ENCODE data around the gene MAD2L1BP. TPM values are rescaled to one million over a fixed set of nuclear protein-coding genes. Genes with fewer than 3 reads are reported as not detected.

Gene MAD2L1BP
- polyA plus RNA-seq, 1 of the 3 experiments (the other 2 are of a cell fraction), result 30.9 TPM

- H3K4me3 ChIP-seq (ENCODE audit: low read depth in 2 of 2, low read length in 1 of 2), result no peak overlapping the region
- no peaks in the 10 kb centered on the region for H3K27me3 ChIP-seq (ENCODE audit: insufficient read depth)
- 43% methylated on average over 8 of the region's 17 CpGs for WGBS (ENCODE audit: low lambda C conversion rate)
- H2AFZ ChIP-seq (ENCODE audit: low read depth), result no peak overlapping the region
- H3K79me2 ChIP-seq (ENCODE audit: insufficient read depth), result no peaks in the 10 kb centered on the region
- POLR2A ChIA-PET, result interaction anchor here (2.4 to 6.3 kb wide), 2 partner anchors 101 to 273 kb away, joined by 5 to 33 read pairs; partner anchors contain the start of gene VEGFA
- H3K9me3 ChIP-seq, result no peaks in the 10 kb centered on the region
- peak; percentile 22; the same call in 1 of the 2 replicates for TF ChIP-seq SMC3 (IDR thresholded peaks at IDR 0.05; ENCODE audit: low read depth, low read length)
- TF ChIP-seq RAD21 (IDR thresholded peaks at IDR 0.05; ENCODE audit: low read length), result 0 out of 2 replicates have a peak, but pooled peaks have one; percentile 13
- TF ChIP-seq RXRA (IDR thresholded peaks at IDR 0.05; ENCODE audit: borderline replicate concordance, low read depth), result no peak
- TF ChIP-seq IRF3 (IDR thresholded peaks at IDR 0.05; ENCODE audit: low read depth, low read length), result no peak
- TF ChIP-seq, protein P1, sequence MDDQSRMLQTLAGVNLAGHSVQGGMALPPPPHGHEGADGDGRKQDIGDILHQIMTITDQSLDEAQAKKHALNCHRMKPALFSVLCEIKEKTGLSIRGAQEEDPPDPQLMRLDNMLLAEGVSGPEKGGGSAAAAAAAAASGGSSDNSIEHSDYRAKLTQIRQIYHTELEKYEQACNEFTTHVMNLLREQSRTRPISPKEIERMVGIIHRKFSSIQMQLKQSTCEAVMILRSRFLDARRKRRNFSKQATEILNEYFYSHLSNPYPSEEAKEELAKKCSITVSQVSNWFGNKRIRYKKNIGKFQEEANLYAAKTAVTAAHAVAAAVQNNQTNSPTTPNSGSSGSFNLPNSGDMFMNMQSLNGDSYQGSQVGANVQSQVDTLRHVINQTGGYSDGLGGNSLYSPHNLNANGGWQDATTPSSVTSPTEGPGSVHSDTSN (IDR thresholded peaks at IDR 0.05), result 0 out of 2 replicates have a peak, but pooled peaks have one; percentile 8
- TF ChIP-seq, protein P2, sequence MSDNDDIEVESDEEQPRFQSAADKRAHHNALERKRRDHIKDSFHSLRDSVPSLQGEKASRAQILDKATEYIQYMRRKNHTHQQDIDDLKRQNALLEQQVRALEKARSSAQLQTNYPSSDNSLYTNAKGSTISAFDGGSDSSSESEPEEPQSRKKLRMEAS (IDR thresholded peaks at IDR 0.05; ENCODE audit: low read depth), result no peak
- TF ChIP-seq, protein P3, sequence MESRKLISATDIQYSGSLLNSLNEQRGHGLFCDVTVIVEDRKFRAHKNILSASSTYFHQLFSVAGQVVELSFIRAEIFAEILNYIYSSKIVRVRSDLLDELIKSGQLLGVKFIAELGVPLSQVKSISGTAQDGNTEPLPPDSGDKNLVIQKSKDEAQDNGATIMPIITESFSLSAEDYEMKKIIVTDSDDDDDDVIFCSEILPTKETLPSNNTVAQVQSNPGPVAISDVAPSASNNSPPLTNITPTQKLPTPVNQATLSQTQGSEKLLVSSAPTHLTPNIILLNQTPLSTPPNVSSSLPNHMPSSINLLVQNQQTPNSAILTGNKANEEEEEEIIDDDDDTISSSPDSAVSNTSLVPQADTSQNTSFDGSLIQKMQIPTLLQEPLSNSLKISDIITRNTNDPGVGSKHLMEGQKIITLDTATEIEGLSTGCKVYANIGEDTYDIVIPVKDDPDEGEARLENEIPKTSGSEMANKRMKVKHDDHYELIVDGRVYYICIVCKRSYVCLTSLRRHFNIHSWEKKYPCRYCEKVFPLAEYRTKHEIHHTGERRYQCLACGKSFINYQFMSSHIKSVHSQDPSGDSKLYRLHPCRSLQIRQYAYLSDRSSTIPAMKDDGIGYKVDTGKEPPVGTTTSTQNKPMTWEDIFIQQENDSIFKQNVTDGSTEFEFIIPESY (IDR thresholded peaks at IDR 0.05; ENCODE audit: borderline replicate concordance, low read depth), result peak; percentile 56; the same call in 1 of the 2 replicates
- TF ChIP-seq, protein P4, sequence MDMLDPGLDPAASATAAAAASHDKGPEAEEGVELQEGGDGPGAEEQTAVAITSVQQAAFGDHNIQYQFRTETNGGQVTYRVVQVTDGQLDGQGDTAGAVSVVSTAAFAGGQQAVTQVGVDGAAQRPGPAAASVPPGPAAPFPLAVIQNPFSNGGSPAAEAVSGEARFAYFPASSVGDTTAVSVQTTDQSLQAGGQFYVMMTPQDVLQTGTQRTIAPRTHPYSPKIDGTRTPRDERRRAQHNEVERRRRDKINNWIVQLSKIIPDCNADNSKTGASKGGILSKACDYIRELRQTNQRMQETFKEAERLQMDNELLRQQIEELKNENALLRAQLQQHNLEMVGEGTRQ (IDR thresholded peaks at IDR 0.05; ENCODE audit: borderline replicate concordance, low read depth, low read length), result no peak
- peak; percentile 50 for TF ChIP-seq CTCF (IDR thresholded peaks at IDR 0.05)
- no peak for TF ChIP-seq FOSL2 (IDR thresholded peaks at IDR 0.05; ENCODE audit: borderline replicate concordance, low read depth)
- no peak for TF ChIP-seq JUND (IDR thresholded peaks at IDR 0.05)
- peaks cover 13% of the 10 kb centered on the region for H3F3A ChIP-seq (replicated peaks; ENCODE audit: insufficient read depth)
- no peak overlapping the region for H3K9ac ChIP-seq
- no peaks in the 10 kb centered on the region for H3K9me2 ChIP-seq
- CTCF ChIA-PET, result interaction anchor here (0.6 to 7.2 kb wide), 47 partner anchors 8 to 620 kb away, joined by 3 to 118 read pairs (median 5); partner anchors contain the start of genes GTPBP2, MAD2L1BP, MRPS18A and RSPH9
- peaks cover 0 to 21% of the 10 kb centered on the region in 2 experiments for H3K36me3 ChIP-seq (replicated peaks in 1 of 2; ENCODE audit: control insufficient read depth in 1 of 2, insufficient read depth in 2 of 2, low read length in 1 of 2)
- peak; percentile 76 for DNase-seq
- H3K4me2 ChIP-seq, result 0 out of 2 replicates have a peak overlapping the region, but pooled peaks have one; percentile 51
- no peaks in the 10 kb centered on the region for H4K20me1 ChIP-seq (ENCODE audit: insufficient read depth)
- H3K4me1 ChIP-seq (ENCODE audit: control insufficient read depth in 1 of 2, insufficient read depth in 2 of 2, low read depth in 1 of 2, low read length in 1 of 2), result peaks cover 0 to 29% of the 10 kb centered on the region in 2 experiments; a peak in 1 of 4 replicates
- H3K27ac ChIP-seq (ENCODE audit: low read depth in 2 of 2, low read length in 1 of 2), result peak overlapping the region in 1 of 2 experiments; percentile 51; a peak in 1 of 4 replicates
Measured at GRCh38 chr6:43668151-43669028, 32.8 kb downstream of the MAD2L1BP start.

Data from SK-N-SH (cell line).